ENCODE measurements around the gene LECT2. TPM values are rescaled to one million over a fixed set of nuclear protein-coding genes. Genes with fewer than 3 reads are reported as not detected.

Gene LECT2
- total RNA-seq, 1 donor from 2014 or later = not detected

DNA sequence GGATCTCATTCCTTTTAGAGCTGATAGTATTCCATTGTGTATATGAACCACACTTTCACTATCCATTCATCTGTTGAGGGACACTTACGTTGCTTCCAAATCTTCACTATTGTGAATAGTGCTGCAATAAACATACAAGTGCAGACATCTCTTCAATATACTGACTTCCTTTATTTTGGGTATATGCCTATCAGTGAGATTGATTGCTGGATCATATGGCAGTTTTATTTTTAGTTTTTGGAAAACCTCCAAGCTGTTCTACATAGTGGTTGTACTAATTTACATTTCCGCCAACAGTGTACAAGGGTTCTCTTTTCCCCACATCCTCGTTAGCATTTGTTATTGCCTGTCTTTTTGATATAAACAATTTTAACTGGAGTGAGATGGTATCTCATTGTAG is 33.8 kb upstream of the LECT2 start:
- no peak for DNase-seq (ENCODE audit: low spot score)
- H3K4me2 ChIP-seq = no peak overlapping the region
- no peaks in the 10 kb centered on the region for H3K27me3 ChIP-seq
- no peaks in the 10 kb centered on the region for H3K36me3 ChIP-seq
- no peak overlapping the region for H3K9ac ChIP-seq
- H3K79me2 ChIP-seq (ENCODE audit: low read depth) = no peaks in the 10 kb centered on the region
- no peaks in the 10 kb centered on the region for H3K9me3 ChIP-seq (ENCODE audit: low read depth)
- H3F3A ChIP-seq (ENCODE audit: low read depth) = no peaks in the 10 kb centered on the region
- TF ChIP-seq EZH2phosphoT487 (IDR thresholded peaks at IDR 0.05) = no peak
- Mint-ChIP-seq H3K4me3 (no peak overlapping the region), H3K4me1 (peaks cover 3% of the 10 kb centered on the region), H3K27me3 (ENCODE audit: insufficient read depth, low read depth) (peaks cover 11% of the 10 kb centered on the region), H3K9me3 (no peaks in the 10 kb centered on the region), H3K36me3 (no peaks in the 10 kb centered on the region), H3K27ac (no peak overlapping the region)
- H4K20me1 ChIP-seq (ENCODE audit: low read depth) = no peaks in the 10 kb centered on the region
- no peak overlapping the region for H3K4me3 ChIP-seq
- no peak overlapping the region for H3K27ac ChIP-seq
- no peak overlapping the region for H2AFZ ChIP-seq (replicated peaks)
- H3K4me1 ChIP-seq = no peaks in the 10 kb centered on the region

- H3K27ac ChIP-seq = no peak overlapping the region
- H3K9me3 ChIP-seq (ENCODE audit: low read depth) = no peaks in the 10 kb centered on the region
- TF ChIP-seq CTCF (IDR thresholded peaks at IDR 0.05) (no peak), EZH2phosphoT487 (IDR thresholded peaks at IDR 0.05) (no peak), EZH2 (IDR thresholded peaks at IDR 0.05) (no peak)
- H3K27ac Mint-ChIP-seq = no peak overlapping the region
- H3K4me3 Mint-ChIP-seq = no peak overlapping the region
- DNase-seq (ENCODE audit: low spot score) = no peak
- H2AFZ ChIP-seq (replicated peaks) = no peak overlapping the region
- no peaks in the 10 kb centered on the region for H3K27me3 ChIP-seq
- H3K4me1 Mint-ChIP-seq = no peaks in the 10 kb centered on the region
- H3K4me3 ChIP-seq = no peak overlapping the region
- no peaks in the 10 kb centered on the region for H3F3A ChIP-seq (ENCODE audit: low read depth)
- no peaks in the 10 kb centered on the region for H3K36me3 ChIP-seq
- no peaks in the 10 kb centered on the region for H3K79me2 ChIP-seq (ENCODE audit: low read depth)
- no peaks in the 10 kb centered on the region for H3K9me3 Mint-ChIP-seq
- no peaks in the 10 kb centered on the region for H3K36me3 Mint-ChIP-seq
- H3K9ac ChIP-seq = no peak overlapping the region
- no peak overlapping the region for H3K4me2 ChIP-seq
- no peaks in the 10 kb centered on the region for H4K20me1 ChIP-seq (ENCODE audit: low read depth)
- no peaks in the 10 kb centered on the region for H3K4me1 ChIP-seq
- H3K27me3 Mint-ChIP-seq (ENCODE audit: insufficient read depth, low read depth) = peaks cover 11% of the 10 kb centered on the region
Measured at GRCh38 chr5:135986891-135987401, 32.2 kb upstream of the LECT2 start.

DNA sequence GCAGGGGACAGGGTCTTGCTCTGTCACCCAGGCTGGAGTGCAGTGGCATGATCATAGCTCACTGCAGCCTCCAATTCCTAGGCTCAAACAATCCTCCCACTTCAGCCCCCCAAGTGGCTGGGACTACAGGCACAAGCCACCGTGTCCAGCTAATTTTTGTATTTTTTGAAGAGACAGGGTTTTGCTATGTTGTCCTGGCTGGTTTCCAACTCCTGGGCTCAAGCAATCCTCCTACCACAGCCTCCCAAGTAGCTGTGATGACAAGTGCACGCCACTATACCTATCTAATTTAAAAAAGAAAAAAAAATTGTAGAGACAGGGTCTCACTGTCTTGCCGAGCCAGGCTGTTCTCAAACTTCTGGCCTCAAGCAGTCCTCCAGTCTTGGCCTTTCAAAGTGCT is 31.6 kb upstream of the LECT2 start:
- no peak overlapping the region for H3K4me3 ChIP-seq
- H3K4me3 Mint-ChIP-seq = no peak overlapping the region
- no peak overlapping the region for H3K4me2 ChIP-seq
- no peaks in the 10 kb centered on the region for H3K4me1 Mint-ChIP-seq
- H4K20me1 ChIP-seq (ENCODE audit: low read depth) = no peaks in the 10 kb centered on the region
- H3K9me3 Mint-ChIP-seq = no peaks in the 10 kb centered on the region
- no peaks in the 10 kb centered on the region for H3K36me3 Mint-ChIP-seq
- no peaks in the 10 kb centered on the region for H3K4me1 ChIP-seq
- H3K9me3 ChIP-seq (ENCODE audit: low read depth) = no peaks in the 10 kb centered on the region
- no peak overlapping the region for H3K27ac ChIP-seq
- H3K36me3 ChIP-seq = no peaks in the 10 kb centered on the region
- H3K9ac ChIP-seq = no peak overlapping the region
- no peaks in the 10 kb centered on the region for H3F3A ChIP-seq (ENCODE audit: low read depth)
- H3K27ac Mint-ChIP-seq = no peak overlapping the region
- no peaks in the 10 kb centered on the region for H3K27me3 ChIP-seq
- no peak overlapping the region for H2AFZ ChIP-seq (replicated peaks)
- no peak for TF ChIP-seq CTCF (IDR thresholded peaks at IDR 0.05)
- no peak for TF ChIP-seq EZH2phosphoT487 (IDR thresholded peaks at IDR 0.05)
- TF ChIP-seq EZH2 (IDR thresholded peaks at IDR 0.05) = no peak
- peaks cover 11% of the 10 kb centered on the region for H3K27me3 Mint-ChIP-seq (ENCODE audit: insufficient read depth, low read depth)
- H3K79me2 ChIP-seq (ENCODE audit: low read depth) = no peaks in the 10 kb centered on the region
- no peak for DNase-seq (ENCODE audit: low spot score)

DNA sequence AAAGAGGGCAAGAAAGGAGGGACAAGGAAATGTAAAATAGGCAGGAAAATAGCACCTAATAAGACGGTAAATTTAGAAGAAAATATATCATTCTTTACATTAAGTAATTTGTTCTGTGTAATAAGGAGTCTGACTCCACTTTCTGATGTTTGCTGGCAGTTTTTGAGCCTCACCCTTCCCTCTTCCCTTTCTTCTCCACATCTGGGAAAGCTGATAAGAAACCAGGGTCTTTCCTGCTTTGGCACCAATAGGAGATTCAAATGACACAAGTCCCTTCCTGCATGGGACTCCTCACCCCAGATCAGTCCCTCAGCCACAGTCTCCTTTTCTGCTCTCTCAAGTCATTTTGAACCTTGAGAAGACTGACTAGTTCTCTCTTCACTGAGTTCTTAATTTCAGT is 31.2 kb upstream of the LECT2 start:
- Histone ChIP-seq H3K79me2 (ENCODE audit: low read depth) (no peaks in the 10 kb centered on the region), H3K27me3 (no peaks in the 10 kb centered on the region), H3K4me2 (no peak overlapping the region), H3K9ac (no peak overlapping the region), H3K9me3 (ENCODE audit: low read depth) (no peaks in the 10 kb centered on the region), H3K4me1 (no peaks in the 10 kb centered on the region), H3K4me3 (no peak overlapping the region), H2AFZ (replicated peaks) (no peak overlapping the region), H4K20me1 (ENCODE audit: low read depth) (no peaks in the 10 kb centered on the region), H3F3A (ENCODE audit: low read depth) (no peaks in the 10 kb centered on the region), H3K27ac (no peak overlapping the region), H3K36me3 (no peaks in the 10 kb centered on the region)
- no peak for DNase-seq (ENCODE audit: low spot score)
- Mint-ChIP-seq H3K9me3 (no peaks in the 10 kb centered on the region), H3K27ac (no peak overlapping the region), H3K27me3 (ENCODE audit: insufficient read depth, low read depth) (peaks cover 11% of the 10 kb centered on the region), H3K36me3 (no peaks in the 10 kb centered on the region), H3K4me1 (no peaks in the 10 kb centered on the region), H3K4me3 (no peak overlapping the region)
- TF ChIP-seq EZH2phosphoT487 (IDR thresholded peaks at IDR 0.05) = no peak
- no peak for TF ChIP-seq EZH2 (IDR thresholded peaks at IDR 0.05)

All from neural progenitor cell (in vitro differentiated cells).